ENCODE measurements around the gene SERP2. TPM values are rescaled to one million over a fixed set of nuclear protein-coding genes. Genes with fewer than 3 reads are reported as not detected.
A peak's percentile ranks its signal among the peaks of the same experiment; 100 is the strongest.

SERP2 gene
- total RNA-seq, 1 experiment from 2014 or later, result not detected

DNA sequence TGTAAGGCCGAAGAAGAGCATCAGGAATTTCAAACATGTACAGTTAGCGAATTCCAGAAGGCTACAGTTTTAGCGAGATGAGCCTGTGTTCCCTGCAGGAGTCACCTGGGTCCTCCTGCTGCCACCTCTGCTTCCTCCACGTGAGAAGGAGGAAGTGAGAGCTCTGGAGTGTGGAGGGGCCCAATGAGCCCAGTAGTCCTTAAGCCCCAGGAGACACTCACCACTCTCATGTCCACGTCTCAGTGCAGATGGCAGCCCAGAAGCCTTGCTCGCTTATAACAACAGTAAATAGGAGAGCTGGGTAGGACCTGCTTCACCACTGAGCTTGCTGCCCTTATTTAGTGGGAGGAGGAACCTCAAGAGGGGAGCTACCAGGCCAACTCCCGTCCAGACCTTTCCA lies 44.3 kb downstream of the SERP2 start:
- Histone ChIP-seq H3K79me2 (ENCODE audit: insufficient read depth, low read length) (no peaks in the 10 kb centered on the region), H3K4me3 (replicated peaks in 1 of 2; ENCODE audit: low read depth in 1 of 2, low read length in 2 of 2) (no peak overlapping the region), H3K27ac (ENCODE audit: low read depth, low read length) (no peak overlapping the region), H3K9me2 (ENCODE audit: insufficient read depth) (no peaks in the 10 kb centered on the region), H3K4me2 (ENCODE audit: low read length) (no peak overlapping the region), H2AFZ (ENCODE audit: low read depth, low read length, poor library complexity, severe bottlenecking) (no peak overlapping the region), H3K9me3 (ENCODE audit: control insufficient read depth in 1 of 2, insufficient read depth in 1 of 2, low read depth in 1 of 2, low read length in 2 of 2) (no peaks in the 10 kb centered on the region), H3K4me1 (ENCODE audit: control insufficient read depth in 1 of 2, insufficient read depth in 2 of 2, low read length in 2 of 2) (no peaks in the 10 kb centered on the region), H3K36me3 (ENCODE audit: control insufficient read depth in 1 of 2, insufficient read depth in 2 of 2, low read length in 2 of 2) (no peaks in the 10 kb centered on the region), H4K20me1 (ENCODE audit: insufficient read depth) (no peaks in the 10 kb centered on the region), H3K9ac (ENCODE audit: low read length) (no peak overlapping the region), H3K27me3 (ENCODE audit: insufficient read depth, low read length) (no peaks in the 10 kb centered on the region)
- no TSS peak for BruUV-seq (replicated peaks)
- TF ChIP-seq CEBPB (IDR thresholded peaks at IDR 0.05; ENCODE audit: low read depth) (no peak), SIN3A (IDR thresholded peaks at IDR 0.05; ENCODE audit: low read depth) (no peak)
- TF ChIP-seq, protein P1, sequence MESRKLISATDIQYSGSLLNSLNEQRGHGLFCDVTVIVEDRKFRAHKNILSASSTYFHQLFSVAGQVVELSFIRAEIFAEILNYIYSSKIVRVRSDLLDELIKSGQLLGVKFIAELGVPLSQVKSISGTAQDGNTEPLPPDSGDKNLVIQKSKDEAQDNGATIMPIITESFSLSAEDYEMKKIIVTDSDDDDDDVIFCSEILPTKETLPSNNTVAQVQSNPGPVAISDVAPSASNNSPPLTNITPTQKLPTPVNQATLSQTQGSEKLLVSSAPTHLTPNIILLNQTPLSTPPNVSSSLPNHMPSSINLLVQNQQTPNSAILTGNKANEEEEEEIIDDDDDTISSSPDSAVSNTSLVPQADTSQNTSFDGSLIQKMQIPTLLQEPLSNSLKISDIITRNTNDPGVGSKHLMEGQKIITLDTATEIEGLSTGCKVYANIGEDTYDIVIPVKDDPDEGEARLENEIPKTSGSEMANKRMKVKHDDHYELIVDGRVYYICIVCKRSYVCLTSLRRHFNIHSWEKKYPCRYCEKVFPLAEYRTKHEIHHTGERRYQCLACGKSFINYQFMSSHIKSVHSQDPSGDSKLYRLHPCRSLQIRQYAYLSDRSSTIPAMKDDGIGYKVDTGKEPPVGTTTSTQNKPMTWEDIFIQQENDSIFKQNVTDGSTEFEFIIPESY (IDR thresholded peaks at IDR 0.05; ENCODE audit: extremely low read depth, insufficient replicate concordance, low read length), result no peak
- intact Hi-C loops (cut with micrococcal nuclease), result no loop called here
- DNase-seq (ENCODE audit: low read depth, low spot score) (no peak), ATAC-seq (0 out of 2 replicates have a peak, but pooled peaks have one; percentile 25)
- CTCF ChIA-PET, result interaction anchor here (0.8 kb wide), 1 partner anchor 226 kb away, joined by 3 read pairs; no protein-coding TSS in a partner anchor
- RAD21 ChIA-PET (ENCODE audit: low non-redundant PET in 1 of 2, low total read pairs in 2 of 2, uncharacterized antibody in 2 of 2, unreplicated experiment in 2 of 2), result no interaction called here
- POLR2A ChIA-PET, result interaction anchor here (1.0 kb wide), 2 partner anchors 17 to 111 kb away, joined by 5 to 6 read pairs; no protein-coding TSS in a partner anchor

DNA sequence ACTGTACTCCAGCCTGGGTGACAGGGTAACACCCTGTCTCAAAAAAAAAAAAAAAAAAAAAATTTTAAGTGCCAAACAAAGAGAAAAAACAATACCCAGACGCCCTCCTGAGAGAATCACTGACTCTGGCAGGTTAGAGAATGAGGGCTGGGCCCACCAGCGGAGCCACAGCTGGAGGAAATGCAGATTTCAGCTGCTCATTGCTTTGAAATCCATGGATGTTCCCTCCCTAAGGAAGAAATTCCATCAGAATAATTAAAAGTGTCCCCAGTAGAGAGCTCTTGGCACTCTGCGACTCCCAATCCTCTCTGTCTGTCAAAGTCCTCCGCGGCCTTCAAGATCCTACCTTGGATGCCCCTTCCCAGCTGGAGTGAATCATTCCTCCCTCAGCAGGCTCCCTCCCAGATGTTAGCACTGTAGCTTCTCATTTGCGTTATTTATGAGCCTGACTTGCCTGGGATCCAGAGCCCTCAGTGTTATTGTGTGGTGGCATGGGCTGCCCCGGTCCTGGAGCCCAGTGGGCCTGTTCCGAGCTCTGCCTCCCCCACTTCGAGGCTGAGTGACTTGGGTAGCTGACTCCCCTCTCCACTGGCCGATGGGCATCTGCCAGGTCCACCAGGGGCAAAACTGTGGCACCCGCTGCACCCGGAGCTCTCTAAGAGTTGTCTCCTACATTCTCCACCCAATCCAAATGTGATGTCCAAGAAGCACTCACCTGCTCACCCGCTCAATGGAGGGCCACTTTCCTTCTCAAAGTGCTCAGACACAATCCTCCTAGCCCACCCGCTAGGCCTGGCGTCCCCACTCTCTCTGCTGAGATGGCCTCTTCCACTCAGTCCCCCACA lies 47.0 kb downstream of the SERP2 start:
- ChIA-PET RAD21 (ENCODE audit: low non-redundant PET in 1 of 2, low total read pairs in 2 of 2, uncharacterized antibody in 2 of 2, unreplicated experiment in 2 of 2) (no interaction called here), POLR2A (interaction anchor here (0.7 to 2.4 kb wide), 4 partner anchors 9 to 32 kb away, joined by 3 to 7 read pairs (median 4); no protein-coding TSS in a partner anchor), CTCF (no interaction called here)
- no peaks in the 10 kb centered on the region for H4K20me1 ChIP-seq (ENCODE audit: insufficient read depth)
- H3K36me3 ChIP-seq (ENCODE audit: control insufficient read depth in 1 of 2, insufficient read depth in 2 of 2, low read length in 2 of 2), result no peaks in the 10 kb centered on the region
- no peaks in the 10 kb centered on the region for H3K27me3 ChIP-seq (ENCODE audit: insufficient read depth, low read length)
- no peaks in the 10 kb centered on the region for H3K79me2 ChIP-seq (ENCODE audit: insufficient read depth, low read length)
- H3K4me3 ChIP-seq (replicated peaks in 1 of 2; ENCODE audit: low read depth in 1 of 2, low read length in 2 of 2), result no peak overlapping the region
- H3K9me3 ChIP-seq (ENCODE audit: control insufficient read depth in 1 of 2, insufficient read depth in 1 of 2, low read depth in 1 of 2, low read length in 2 of 2), result no peaks in the 10 kb centered on the region
- no peaks in the 10 kb centered on the region for H3K9me2 ChIP-seq (ENCODE audit: insufficient read depth)
- no peak overlapping the region for H3K9ac ChIP-seq (ENCODE audit: low read length)
- no peak for ATAC-seq
- no peak overlapping the region for H3K4me2 ChIP-seq (ENCODE audit: low read length)
- DNase-seq (ENCODE audit: low read depth, low spot score), result no peak
- H2AFZ ChIP-seq (ENCODE audit: low read depth, low read length, poor library complexity, severe bottlenecking), result no peak overlapping the region
- BruUV-seq (replicated peaks), result no TSS peak
- intact Hi-C loops (cut with micrococcal nuclease), result no loop called here
- no peaks in the 10 kb centered on the region for H3K4me1 ChIP-seq (ENCODE audit: control insufficient read depth in 1 of 2, insufficient read depth in 2 of 2, low read length in 2 of 2)
- H3K27ac ChIP-seq (ENCODE audit: low read depth, low read length), result no peak overlapping the region
- no peak for TF ChIP-seq ZNF274 (IDR thresholded peaks at IDR 0.05; ENCODE audit: low read depth, low read length)
- no peak for TF ChIP-seq ZFX (IDR thresholded peaks at IDR 0.05)
- TF ChIP-seq SP1 (IDR thresholded peaks at IDR 0.05; ENCODE audit: low read depth), result no peak
- no peak for TF ChIP-seq CBX3 (IDR thresholded peaks at IDR 0.05; ENCODE audit: low read depth)
- TF ChIP-seq JUND (IDR thresholded peaks at IDR 0.05), result no peak
- TF ChIP-seq POLR2A (IDR thresholded peaks at IDR 0.05; ENCODE audit: borderline replicate concordance, extremely low read depth, insufficient read depth, insufficient read length), result no peak
- no peak for TF ChIP-seq EGR1 (IDR thresholded peaks at IDR 0.05; ENCODE audit: low read depth)
- TF ChIP-seq, protein P2, sequence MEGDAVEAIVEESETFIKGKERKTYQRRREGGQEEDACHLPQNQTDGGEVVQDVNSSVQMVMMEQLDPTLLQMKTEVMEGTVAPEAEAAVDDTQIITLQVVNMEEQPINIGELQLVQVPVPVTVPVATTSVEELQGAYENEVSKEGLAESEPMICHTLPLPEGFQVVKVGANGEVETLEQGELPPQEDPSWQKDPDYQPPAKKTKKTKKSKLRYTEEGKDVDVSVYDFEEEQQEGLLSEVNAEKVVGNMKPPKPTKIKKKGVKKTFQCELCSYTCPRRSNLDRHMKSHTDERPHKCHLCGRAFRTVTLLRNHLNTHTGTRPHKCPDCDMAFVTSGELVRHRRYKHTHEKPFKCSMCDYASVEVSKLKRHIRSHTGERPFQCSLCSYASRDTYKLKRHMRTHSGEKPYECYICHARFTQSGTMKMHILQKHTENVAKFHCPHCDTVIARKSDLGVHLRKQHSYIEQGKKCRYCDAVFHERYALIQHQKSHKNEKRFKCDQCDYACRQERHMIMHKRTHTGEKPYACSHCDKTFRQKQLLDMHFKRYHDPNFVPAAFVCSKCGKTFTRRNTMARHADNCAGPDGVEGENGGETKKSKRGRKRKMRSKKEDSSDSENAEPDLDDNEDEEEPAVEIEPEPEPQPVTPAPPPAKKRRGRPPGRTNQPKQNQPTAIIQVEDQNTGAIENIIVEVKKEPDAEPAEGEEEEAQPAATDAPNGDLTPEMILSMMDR (IDR thresholded peaks at IDR 0.05 in 2 of 3, conservative IDR thresholded peaks at IDR 0.05 in 1 of 3; ENCODE audit: borderline replicate concordance in 1 of 3, insufficient read depth in 1 of 3, low read depth in 2 of 3, low read length in 2 of 3), result no peak
- TF ChIP-seq, protein P1 (IDR thresholded peaks at IDR 0.05; ENCODE audit: extremely low read depth, insufficient replicate concordance, low read length), result no peak
- TF ChIP-seq SRF (IDR thresholded peaks at IDR 0.05; ENCODE audit: low read depth), result no peak
- TF ChIP-seq EZH2phosphoT487 (IDR thresholded peaks at IDR 0.05; ENCODE audit: borderline replicate concordance), result no peak

All from HCT116 (cell line).